CD4-positive, alpha-beta T cell treated with Interleukin-21 for 1 hour (primary cell): ENCODE measurements around the gene LRP1B.

ENCODE experiments used
- DNase-seq: peaks from one replicate; pipeline ENCODE4 v3.0.0-alpha.2; 2020

LRP1B gene

DNA sequence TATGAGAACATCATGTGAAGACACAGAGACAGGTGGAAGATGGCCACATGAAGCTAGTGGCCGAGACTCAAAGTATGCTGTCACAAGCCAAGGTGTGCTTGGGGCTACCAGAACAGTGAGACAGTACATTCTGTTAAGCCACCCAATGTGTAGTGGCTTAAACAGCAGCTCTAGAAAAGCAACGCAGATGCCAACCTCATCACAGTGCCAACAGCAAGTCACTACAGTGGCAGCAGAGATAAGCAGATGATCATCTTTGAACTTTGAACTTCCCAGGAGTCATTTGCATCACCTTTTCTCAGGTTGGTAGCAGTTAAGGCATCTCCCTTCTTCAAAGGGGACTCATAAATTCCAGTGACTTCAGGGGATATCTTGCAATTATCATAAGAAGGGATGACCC is 394.4 kb downstream of the LRP1B start:
- DNase-seq: no peak

- no peak for DNase-seq
Observed at GRCh38 chr2:141728886-141729285, 401.9 kb downstream of the LRP1B start.

- no peak for DNase-seq
Observed at GRCh38 chr2:141728142-141728541, 402.7 kb downstream of the LRP1B start.

GRCh38 chr2:141724426-141724825 is 406.4 kb downstream of the LRP1B start:
- no peak for DNase-seq

GRCh38 chr2:141723814-141724213 is 407.0 kb downstream of the LRP1B start:
- no peak for DNase-seq

GRCh38 chr2:141720476-141720875 is 410.3 kb downstream of the LRP1B start:
- no peak for DNase-seq

GRCh38 chr2:141714496-141714895 is 416.3 kb downstream of the LRP1B start:
- no peak for DNase-seq

DNA sequence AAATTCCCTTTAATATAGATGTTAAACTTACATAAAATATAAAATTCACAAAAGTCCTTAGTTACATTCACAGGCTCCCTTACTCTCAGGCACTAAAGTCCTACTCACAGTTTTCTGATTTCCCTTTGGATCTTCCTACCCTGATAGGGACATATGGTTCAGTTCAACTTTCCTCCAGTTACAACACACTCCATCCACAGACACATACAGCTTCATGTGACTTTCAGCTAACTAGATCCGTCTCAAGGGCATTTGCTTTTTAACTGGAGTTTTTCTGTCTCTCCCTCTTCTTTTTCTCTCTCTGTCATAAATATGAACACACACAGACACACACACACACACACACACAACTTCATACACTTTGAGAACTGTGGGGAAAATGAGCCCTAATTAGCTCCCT is 419.2 kb downstream of the LRP1B start:
- DNase-seq: no peak

- DNase-seq: no peak
Observed at GRCh38 chr2:141710589-141711239, 420.1 kb downstream of the LRP1B start.

- no peak for DNase-seq
Observed at GRCh38 chr2:141709756-141710155, 421.1 kb downstream of the LRP1B start.

DNA sequence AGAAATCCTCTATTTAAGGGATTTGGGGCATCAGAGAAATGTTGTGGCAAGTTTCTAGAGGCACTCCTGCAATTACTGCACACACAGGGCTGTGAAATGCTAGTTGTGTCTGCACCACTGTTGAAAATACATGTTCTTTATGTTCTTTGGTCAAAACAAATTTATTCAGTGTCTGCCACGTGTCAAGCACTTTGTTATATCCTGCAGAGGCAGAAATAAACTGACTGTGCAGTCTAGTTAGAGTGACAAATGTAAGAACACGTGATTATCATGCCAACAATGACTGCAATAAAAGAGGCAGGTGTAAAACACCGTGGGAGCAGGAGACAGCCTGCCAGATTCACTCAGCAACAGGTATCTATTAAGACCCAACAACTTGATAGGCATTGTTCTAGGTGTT is 423.3 kb downstream of the LRP1B start:
- no peak for DNase-seq

- no peak for DNase-seq
Observed at GRCh38 chr2:141704541-141704940, 426.3 kb downstream of the LRP1B start.

DNA sequence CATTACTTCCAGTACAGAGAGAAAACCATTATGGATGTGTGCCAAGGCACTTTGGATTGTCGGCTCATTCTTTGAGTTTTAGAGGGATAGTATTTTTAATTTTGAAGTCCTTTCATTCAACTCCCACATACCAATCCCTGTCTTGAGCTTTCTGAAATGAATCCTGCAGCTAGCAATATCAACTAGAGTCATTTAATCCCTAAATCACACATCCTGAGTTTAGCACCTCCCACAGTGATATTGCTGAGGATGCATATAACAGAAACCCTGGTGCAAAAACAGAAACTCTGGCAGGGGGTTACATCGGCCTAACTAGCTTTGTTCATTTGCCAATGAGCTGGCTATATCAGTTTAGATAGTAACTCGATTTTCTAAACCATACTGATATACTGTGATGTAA is 427.3 kb downstream of the LRP1B start:
- no peak for DNase-seq

- no peak for DNase-seq
Observed at GRCh38 chr2:141701618-141702017, 429.2 kb downstream of the LRP1B start.

GRCh38 chr2:141699573-141699972 is 431.2 kb downstream of the LRP1B start:
- no peak for DNase-seq

- DNase-seq: no peak
Observed at GRCh38 chr2:141698500-141698899, 432.3 kb downstream of the LRP1B start.

- DNase-seq: no peak
Observed at GRCh38 chr2:141697035-141697434, 433.8 kb downstream of the LRP1B start.

DNA sequence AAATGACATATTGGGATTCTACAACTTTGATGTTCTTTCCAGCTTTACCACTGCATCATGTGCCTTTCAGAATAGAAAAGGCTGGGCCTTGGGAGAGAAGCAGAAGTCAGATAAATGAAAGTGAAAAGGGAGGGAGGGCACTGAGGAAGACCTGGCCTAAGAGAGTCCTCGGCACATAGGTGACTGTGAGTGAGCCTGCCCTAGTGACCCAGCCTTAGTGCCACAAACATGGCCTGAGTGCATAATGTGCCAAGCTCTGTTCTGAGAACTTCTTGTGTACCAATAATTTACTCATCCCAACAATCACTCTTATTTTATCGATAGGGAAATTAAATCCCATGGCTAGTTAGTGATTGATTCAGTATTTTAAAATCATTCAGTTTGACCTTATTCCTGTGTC is 436.6 kb downstream of the LRP1B start:
- DNase-seq: no peak

GRCh38 chr2:141692829-141693228 is 438.0 kb downstream of the LRP1B start:
- DNase-seq: no peak

DNA sequence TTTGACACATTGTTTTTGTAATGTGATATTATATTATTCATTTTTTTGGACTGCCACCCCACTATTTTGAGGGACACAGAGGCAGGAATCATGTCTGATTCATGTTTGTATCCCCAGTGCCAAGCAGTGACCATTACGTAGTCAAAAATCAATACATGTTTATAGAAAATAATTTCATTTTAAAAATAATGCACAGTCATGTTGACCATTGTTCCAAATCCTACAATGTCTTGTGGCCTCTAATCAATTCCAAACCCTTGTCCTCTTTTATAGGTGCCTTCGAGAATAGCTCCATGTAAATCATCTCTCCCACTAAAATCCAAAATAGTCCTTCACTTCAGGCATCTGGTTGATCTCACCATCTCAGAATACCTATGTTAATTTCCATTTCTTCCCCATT is 454.7 kb downstream of the LRP1B start:
- no peak for DNase-seq

DNA sequence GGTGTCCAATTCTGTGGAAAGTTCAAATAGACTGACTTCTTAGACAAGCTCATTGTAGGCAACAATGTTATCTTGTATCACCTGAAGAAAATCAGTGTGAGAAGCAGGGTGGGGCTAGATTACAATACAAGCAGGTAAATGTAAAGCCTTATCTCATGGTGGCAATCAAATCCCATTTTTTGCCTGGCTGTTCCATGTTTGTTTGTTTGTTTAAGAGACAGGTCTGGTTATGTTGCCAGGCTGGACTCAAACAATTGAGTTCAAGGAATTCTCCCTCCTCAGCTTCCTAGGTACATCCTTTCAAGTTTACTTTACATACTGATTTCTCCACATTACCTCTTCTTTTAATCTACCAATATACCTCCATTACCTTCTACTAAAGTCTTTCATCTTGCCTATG is 464.6 kb downstream of the LRP1B start:
- DNase-seq: no peak

DNA sequence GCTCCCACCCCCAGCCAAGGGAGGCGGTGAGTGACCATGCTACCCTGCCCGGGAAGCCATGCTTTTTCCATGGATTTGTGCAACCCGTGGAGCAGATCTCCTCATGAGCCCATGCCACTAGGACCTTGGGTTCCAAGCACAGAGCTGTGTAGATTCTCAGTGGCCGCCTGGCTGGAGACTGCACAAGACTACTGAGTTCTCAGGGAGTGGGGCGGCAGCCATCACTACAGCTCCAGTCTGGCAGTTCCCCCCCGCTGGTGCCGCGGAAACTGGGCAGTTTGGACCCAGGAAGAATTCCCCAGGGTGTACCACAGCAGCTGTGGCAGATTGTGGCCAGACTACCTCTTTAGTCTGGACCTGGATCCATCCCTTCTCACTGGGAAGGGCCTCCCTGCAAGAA is 470.6 kb downstream of the LRP1B start:
- DNase-seq: no peak

- DNase-seq: no peak
Observed at GRCh38 chr2:141654311-141654710, 476.5 kb downstream of the LRP1B start.

- no peak for DNase-seq
Observed at GRCh38 chr2:141653184-141653583, 477.6 kb downstream of the LRP1B start.

DNA sequence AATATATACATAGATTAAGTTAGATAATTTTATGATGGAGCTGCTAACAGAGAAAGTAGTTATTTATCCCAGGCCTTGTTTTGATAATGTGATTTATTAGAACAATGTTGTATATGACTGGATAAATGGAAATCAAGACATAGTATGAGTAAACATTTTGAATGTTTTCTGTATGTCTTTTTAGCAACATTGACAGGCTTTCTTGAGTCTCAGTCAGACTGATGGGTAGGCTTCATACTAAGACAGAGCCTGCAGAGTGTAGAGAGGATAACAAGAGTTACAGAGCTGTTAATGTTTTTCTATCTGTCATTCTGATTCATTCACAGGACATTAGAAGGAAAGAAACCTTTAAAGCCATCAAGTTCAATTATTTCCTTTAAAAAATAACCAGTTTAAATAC is 478.5 kb downstream of the LRP1B start:
- no peak for DNase-seq

GRCh38 chr2:141647353-141647752 is 483.5 kb downstream of the LRP1B start:
- no peak for DNase-seq
